Tibial nerve (tissue), 4 donors: ENCODE data around the gene OR1D5. TPM values are rescaled to one million over a fixed set of nuclear protein-coding genes. Genes with fewer than 3 reads are reported as not detected.

ENCODE experiments used
- DNase-seq, 2 donors: peaks; one replicate each; pipeline ENCODE4 v3.0.0-alpha.2; 2019; ENCODE audit warnings: low spot score in 2 of 2
- H3K27ac ChIP-seq, 4 donors: fragments of 200-600 bp; sonication (generic) in 3 of 4; one replicate each; pipeline ENCODE4 v1.5.1; 2017 to 2019; ENCODE audit warnings: mild to moderate bottlenecking in 1 of 4
- H3K27me3 ChIP-seq, 2 donors: fragments of 200-600 bp; sonication (generic) in 1 of 2; one replicate each; pipeline versions ENCODE4 v1.5.1 to v1.6.0; 2017 to 2019
- H3K36me3 ChIP-seq, 3 donors: fragments of 200-600 bp; sonication (generic); one replicate each; pipeline ENCODE4 v1.5.1; 2018 to 2019
- H3K4me1 ChIP-seq, 4 donors: fragments of 200-600 bp; sonication (generic) in 3 of 4; one replicate each; pipeline ENCODE4 v1.5.1; 2017 to 2019
- H3K4me3 ChIP-seq, 4 donors: fragments of 200-600 bp; sonication (generic) in 3 of 4; one replicate each; pipeline ENCODE4 v1.5.1; 2017 to 2019; ENCODE audit warnings: mild to moderate bottlenecking in 1 of 4, moderate library complexity in 1 of 4
- H3K9me3 ChIP-seq, 4 donors: fragments of 200-600 bp; sonication (generic) in 3 of 4; one replicate each; pipeline ENCODE4 v1.5.1; 2017 to 2019
- CTCF ChIP-seq, 5 experiments: fragments of 200-600 bp in 3 of 5; fragments of 450-650 bp in 2 of 5; sonication (generic) in 3 of 5; IDR thresholded peaks; one replicate each; pipeline ENCODE4 v1.5.1; 2016 to 2019; ENCODE audit warnings: antibody characterized with exemption in 5 of 5, mild to moderate bottlenecking in 3 of 5, moderate library complexity in 2 of 5
- EP300 ChIP-seq, 2 donors: sonication (generic); formaldehyde crosslinking; IDR thresholded peaks; one replicate each; pipeline ENCODE4 v1.6.1; 2017; ENCODE audit warnings: antibody characterized with exemption in 2 of 2, mild to moderate bottlenecking in 1 of 2
- POLR2A ChIP-seq, 2 donors: fragments of 450-650 bp; IDR thresholded peaks; one replicate each; pipeline ENCODE4 v1.6.1; 2017; ENCODE audit warnings: antibody characterized with exemption in 2 of 2, mild to moderate bottlenecking in 2 of 2, moderate library complexity in 2 of 2
- WGBS, 2 donors: methylation state at CpG; one replicate each; pipeline ENCODE4 v1.1.5; 2018; 5-methylcytosine and 5-hydroxymethylcytosine counted together
- total RNA-seq, 4 donors: library from RNA; depleted of rRNA; stranded (reverse); fragments of >200 nt; gene quantifications; one replicate each; pipeline ENCODE4 v1.1.0, GENCODE V29; 2016

OR1D5 gene
- total RNA-seq, 4 donors from 2014 or later, result not detected

- Histone ChIP-seq H3K27ac (no peak overlapping the region), H3K36me3 (peaks cover 0 to 10% (median 0%) of the 10 kb centered on the region in 3 donors), H3K4me1 (no peaks in the 10 kb centered on the region), H3K27me3 (no peaks in the 10 kb centered on the region), H3K9me3 (no peaks in the 10 kb centered on the region), H3K4me3 (no peak overlapping the region)
- no peak for TF ChIP-seq POLR2A (IDR thresholded peaks at IDR 0.05)
- no peak for DNase-seq
- 52 to 58% methylated on average over 7 of the region's 7 CpGs for WGBS, 2 donors
Measured at GRCh38 chr17:3030096-3030495, 33.3 kb downstream of the OR1D5 start.

- Histone ChIP-seq H3K36me3 (peaks cover 0 to 10% (median 0%) of the 10 kb centered on the region in 3 donors), H3K9me3 (peaks cover 0 to 2% (median 0%) of the 10 kb centered on the region in 4 donors), H3K27me3 (no peaks in the 10 kb centered on the region), H3K4me3 (no peak overlapping the region), H3K27ac (no peak overlapping the region), H3K4me1 (no peaks in the 10 kb centered on the region)
- 84 to 87% methylated on average over 19 of the region's 19 CpGs for WGBS, 2 donors
- no peak for DNase-seq
- TF ChIP-seq CTCF (IDR thresholded peaks at IDR 0.05), result no peak
- no peak for TF ChIP-seq EP300 (IDR thresholded peaks at IDR 0.05)
- no peak for TF ChIP-seq POLR2A (IDR thresholded peaks at IDR 0.05)
Measured at GRCh38 chr17:3029213-3029913, 34.0 kb downstream of the OR1D5 start.

GRCh38 chr17:3027786-3028532 lies 35.4 kb downstream of the OR1D5 start:
- Histone ChIP-seq H3K27me3 (no peaks in the 10 kb centered on the region), H3K9me3 (peaks cover 0 to 15% (median 2%) of the 10 kb centered on the region in 4 donors), H3K4me3 (no peak overlapping the region), H3K27ac (no peak overlapping the region), H3K36me3 (peaks cover 0 to 17% (median 0%) of the 10 kb centered on the region in 3 donors), H3K4me1 (no peaks in the 10 kb centered on the region)
- DNase-seq, result no peak
- TF ChIP-seq POLR2A (IDR thresholded peaks at IDR 0.05) (no peak), CTCF (IDR thresholded peaks at IDR 0.05) (no peak), EP300 (IDR thresholded peaks at IDR 0.05) (no peak)
- WGBS, 2 donors, result 79 to 80% methylated on average over 18 of the region's 18 CpGs

GRCh38 chr17:3026856-3027751 lies 36.3 kb downstream of the OR1D5 start:
- Histone ChIP-seq H3K9me3 (peaks cover 0 to 22% (median 3%) of the 10 kb centered on the region in 4 donors), H3K4me1 (no peaks in the 10 kb centered on the region), H3K27me3 (no peaks in the 10 kb centered on the region), H3K4me3 (no peak overlapping the region), H3K36me3 (peaks cover 0 to 21% (median 0%) of the 10 kb centered on the region in 3 donors), H3K27ac (no peak overlapping the region)
- no peak for DNase-seq
- WGBS, 2 donors, result 61 to 81% methylated on average over 27 to 28 of the region's 31 CpGs
- TF ChIP-seq POLR2A (IDR thresholded peaks at IDR 0.05), result no peak

- Histone ChIP-seq H3K27ac (no peak overlapping the region), H3K9me3 (peaks cover 0 to 29% (median 5%) of the 10 kb centered on the region in 4 donors), H3K27me3 (no peaks in the 10 kb centered on the region), H3K36me3 (peaks cover 0 to 28% (median 0%) of the 10 kb centered on the region in 3 donors), H3K4me3 (no peak overlapping the region), H3K4me1 (no peaks in the 10 kb centered on the region)
- DNase-seq, result no peak
- TF ChIP-seq EP300 (IDR thresholded peaks at IDR 0.05) (no peak), POLR2A (IDR thresholded peaks at IDR 0.05) (no peak), CTCF (IDR thresholded peaks at IDR 0.05) (no peak)
- WGBS, 2 donors, result 65 to 66% methylated on average over 20 to 26 of the region's 26 CpGs
Measured at GRCh38 chr17:3026125-3026855, 37.1 kb downstream of the OR1D5 start.
